SK-N-SH (cell line): ENCODE data around the gene BNIP2. TPM values are rescaled to one million over a fixed set of nuclear protein-coding genes. Genes with fewer than 3 reads are reported as not detected.

ENCODE experiments used
- CTCF ChIA-PET: fragments of 300-600, 350-600 bp; formaldehyde crosslinking; extraction: SDS; loops from one replicate; lab custom pipeline; 2021; lab: Yijun Ruan, JAX
- POLR2A ChIA-PET: fragments of 350-600 bp; sonication (Branson Sonifier 250); formaldehyde crosslinking; extraction: SDS; loops from one replicate; lab custom pipeline; 2020; ENCODE audit warnings: antibody characterized with exemption, inconsistent platforms; lab: Yijun Ruan, JAX
- DNase-seq: peaks from one replicate; pipeline ENCODE4 v3.0.0; 2012
- H2AFZ ChIP-seq: fragments of 200-600 bp; sonication (generic); 2 replicates; pipeline ENCODE4 v1.8.1; 2016; ENCODE audit warnings: antibody characterized with exemption, mild to moderate bottlenecking, low read depth
- H3F3A ChIP-seq: fragments of 200-600 bp; sonication (generic); replicated peaks from 2 replicates; pipeline ENCODE3; 2016; ENCODE audit warnings: antibody characterized with exemption, mild to moderate bottlenecking; ENCODE audit not compliant: insufficient read depth
- H3K27ac ChIP-seq, 2 experiments: fragments of 200-500 bp in 1 of 2; fragments of 200-600 bp in 1 of 2; sonication (Bioruptor generic) in 1 of 2; sonication (generic), shearing (Covaris generic) in 1 of 2; 2 replicates each; pipeline versions ENCODE4 v1.5.1 to v1.6.1; 2014 to 2016; ENCODE audit warnings: low read depth in 2 of 2, inconsistent platforms in 1 of 2, low read length in 1 of 2, mild to moderate bottlenecking in 1 of 2, mixed read lengths in 1 of 2
- H3K27me3 ChIP-seq: fragments of 200-600 bp; sonication (generic), shearing (Covaris generic); 2 replicates; pipeline ENCODE4 v1.6.1; 2016; ENCODE audit warnings: mixed run types; ENCODE audit not compliant: insufficient read depth
- H3K36me3 ChIP-seq, 2 experiments: fragments of 200-500 bp in 1 of 2; fragments of 200-600 bp in 1 of 2; sonication (Bioruptor generic) in 1 of 2; sonication (generic) in 1 of 2; replicated peaks in 1 of 2; 2 replicates each; pipeline versions ENCODE3 to v1.5.1; 2014 to 2016; ENCODE audit warnings: low read length in 1 of 2, mild to moderate bottlenecking in 1 of 2; ENCODE audit not compliant: insufficient read depth in 2 of 2, control insufficient read depth in 1 of 2
- H3K4me1 ChIP-seq, 2 experiments: fragments of 200-500 bp in 1 of 2; fragments of 200-600 bp in 1 of 2; sonication (Bioruptor generic) in 1 of 2; sonication (generic), shearing (Covaris generic) in 1 of 2; 2 replicates each; pipeline versions ENCODE4 v1.5.1 to v1.6.1; 2014 to 2016; ENCODE audit warnings: low read depth in 1 of 2, low read length in 1 of 2, mixed run types in 1 of 2; ENCODE audit not compliant: insufficient read depth in 2 of 2, control insufficient read depth in 1 of 2
- H3K4me2 ChIP-seq: fragments of 200-600 bp; sonication (generic), shearing (Covaris generic); 2 replicates; pipeline ENCODE4 v1.6.1; 2017; ENCODE audit warnings: mixed run types
- H3K4me3 ChIP-seq, 2 experiments: fragments of 200-500 bp in 1 of 2; fragments of 200-600 bp in 1 of 2; sonication (Bioruptor generic) in 1 of 2; sonication (generic), shearing (Covaris generic) in 1 of 2; 2 replicates each; pipeline versions ENCODE4 v1.5.1 to v1.8.1; 2014 to 2016; ENCODE audit warnings: low read depth in 2 of 2, inconsistent platforms in 1 of 2, low read length in 1 of 2, mild to moderate bottlenecking in 1 of 2, mixed read lengths in 1 of 2, moderate library complexity in 1 of 2
- H3K79me2 ChIP-seq: fragments of 200-600 bp; sonication (generic); 2 replicates; pipeline ENCODE4 v1.8.1; 2017; ENCODE audit warnings: mild to moderate bottlenecking; ENCODE audit not compliant: insufficient read depth
- H3K9ac ChIP-seq: fragments of 200-600 bp; sonication (generic); 2 replicates; pipeline ENCODE4 v1.6.1; 2017; ENCODE audit warnings: mixed run types
- H3K9me2 ChIP-seq: fragments of 200-600 bp; sonication (generic); 2 replicates; pipeline ENCODE4 v1.6.1; 2017; ENCODE audit warnings: mixed run types
- H3K9me3 ChIP-seq: fragments of 200-600 bp; sonication (generic); 2 replicates; pipeline ENCODE4 v1.6.1; 2017; ENCODE audit warnings: mixed run types, mild to moderate bottlenecking, moderate library complexity
- H4K20me1 ChIP-seq: fragments of 200-600 bp; sonication (generic); 2 replicates; pipeline ENCODE4 v1.6.1; 2017; ENCODE audit warnings: mild to moderate bottlenecking, mixed run types; ENCODE audit not compliant: insufficient read depth
- EP300 ChIP-seq, 2 experiments: IDR thresholded peaks; 2 replicates each; pipeline versions ENCODE4 v1.4.0 to v1.6.1; 2012; ENCODE audit warnings: borderline replicate concordance in 1 of 2, low read depth in 1 of 2, low read length in 1 of 2
- EZH2phosphoT487 ChIP-seq: fragments of 200-600 bp; sonication (generic); IDR thresholded peaks from 2 replicates; pipeline ENCODE4 v1.6.1; 2017; ENCODE audit warnings: low read depth, mixed run types, mild to moderate bottlenecking, antibody characterized with exemption, moderate library complexity, borderline replicate concordance
- GATA2 ChIP-seq: sonication (generic); formaldehyde crosslinking; IDR thresholded peaks from 2 replicates; pipeline ENCODE4 v1.5.0; 2020; ENCODE audit warnings: mild to moderate bottlenecking, missing genetic modification reagents
- IRF3 ChIP-seq: fragments of 150-350 bp; IDR thresholded peaks from 2 replicates; pipeline ENCODE4 v1.6.1; 2016; ENCODE audit warnings: mild to moderate bottlenecking, low read depth, low read length
- MEF2A ChIP-seq: IDR thresholded peaks from 2 replicates; pipeline ENCODE4 v1.4.0; 2012; ENCODE audit warnings: low read depth, borderline replicate concordance
- MXI1 ChIP-seq: IDR thresholded peaks from 2 replicates; pipeline ENCODE4 v1.6.1; 2012; ENCODE audit warnings: mild to moderate bottlenecking, low read depth, low read length, improper control_type of control experiment
- NFIC ChIP-seq: IDR thresholded peaks from 2 replicates; pipeline ENCODE4 v1.4.0; 2012; ENCODE audit warnings: borderline replicate concordance
- PBX3 ChIP-seq: IDR thresholded peaks from 2 replicates; pipeline ENCODE4; 2012
- POLR2AphosphoS5 ChIP-seq: IDR thresholded peaks from 2 replicates; pipeline ENCODE4 v1.6.1; 2012; ENCODE audit warnings: low read depth, low read length
- RCOR1 ChIP-seq: fragments of 150-350 bp; IDR thresholded peaks from 2 replicates; pipeline ENCODE4 v1.6.1; 2017; ENCODE audit warnings: antibody characterized with exemption, low read length
- RFX5 ChIP-seq: IDR thresholded peaks from 2 replicates; pipeline ENCODE4 v1.6.1; 2012; ENCODE audit warnings: mild to moderate bottlenecking, improper control_type of control experiment, low read length
- SIN3A ChIP-seq: IDR thresholded peaks from 2 replicates; pipeline ENCODE4 v1.6.1; 2012; ENCODE audit warnings: low read depth, mild to moderate bottlenecking, low read length, moderate library complexity, borderline replicate concordance
- TCF12 ChIP-seq: IDR thresholded peaks from 2 replicates; pipeline ENCODE4 v1.4.0; 2012
- TEAD4 ChIP-seq: IDR thresholded peaks from 2 replicates; pipeline ENCODE4 v1.4.0; 2012; ENCODE audit warnings: mild to moderate bottlenecking, borderline replicate concordance; ENCODE audit not compliant: insufficient read depth
- ZBTB33 ChIP-seq: IDR thresholded peaks from 2 replicates; pipeline ENCODE4 v1.4.0; 2012; ENCODE audit warnings: low read depth, borderline replicate concordance
- WGBS: methylation state at CpG from one replicate; pipeline ENCODE4 v1.1.6; 2017; ENCODE audit warnings: low lambda C conversion rate; 5-methylcytosine and 5-hydroxymethylcytosine counted together
- polyA plus RNA-seq, 3 experiments: library from polyadenylated mRNA; depleted of rRNA; stranded (reverse); fragments of >200 nt; gene quantifications; 2 replicates each; pipeline ENCODE4 v1.2.3, GENCODE V29; 2012

The BNIP2 gene
- polyA plus RNA-seq, 1 of the 3 experiments (the other 2 are of a cell fraction), result 67.7 TPM

GRCh38 chr15:59688423-59688781 is 718 bp downstream of the BNIP2 start (continued):
- no peak for TF ChIP-seq MEF2A
- no peak for TF ChIP-seq PBX3
- no peak for TF ChIP-seq RFX5
- no peak; the same call in none of the 2 replicates for TF ChIP-seq MXI1
- TF ChIP-seq POLR2AphosphoS5, result no peak; the same call in 1 of the 2 replicates
- 0 out of 2 replicates have a peak, but pooled peaks have one; percentile 3 for TF ChIP-seq NFIC
- TF ChIP-seq EP300 (IDR thresholded peaks at IDR 0.05; ENCODE audit: borderline replicate concordance in 1 of 2, low read depth in 1 of 2, low read length in 1 of 2), result no peak
- TF ChIP-seq EZH2phosphoT487, result no peak

GRCh38 chr15:59687836-59688235 is 1.3 kb downstream of the BNIP2 start:
- Histone ChIP-seq H3K4me3 (peak overlapping the region; percentile 81 to 86), H3K4me2 (peak overlapping the region; percentile 77), H3K4me1 (peaks cover 16 to 22% of the 10 kb centered on the region in 2 experiments; a peak in 3 of 4 replicates), H3F3A (peaks cover 20% of the 10 kb centered on the region), H3K79me2 (peaks cover 63% of the 10 kb centered on the region), H4K20me1 (peaks cover 53% of the 10 kb centered on the region), H3K9ac (peak overlapping the region; percentile 99), H3K36me3 (peaks cover 8 to 28% of the 10 kb centered on the region in 2 experiments), H3K9me2 (no peaks in the 10 kb centered on the region), H2AFZ (no peak overlapping the region), H3K27me3 (no peaks in the 10 kb centered on the region), H3K27ac (peak overlapping the region; percentile 92 to 93), H3K9me3 (no peaks in the 10 kb centered on the region)
- 24% methylated on average over 5 of the region's 5 CpGs for WGBS
- CTCF ChIA-PET, result interaction anchor here (1.0 kb wide), 1 partner anchor 640 kb away, joined by 3 read pairs; no protein-coding TSS in a partner anchor
- DNase-seq, result peak; percentile 11
- POLR2A ChIA-PET, result no interaction called here
- no peak for TF ChIP-seq GATA2 (CRISPR knock-in tag)
- TF ChIP-seq RCOR1, result no peak
- no peak for TF ChIP-seq SIN3A
- TF ChIP-seq IRF3, result no peak
- TF ChIP-seq POLR2AphosphoS5, result no peak
- no peak for TF ChIP-seq TEAD4
- TF ChIP-seq ZBTB33, result no peak
- no peak for TF ChIP-seq TCF12
